Fibroblast of villous mesenchyme (primary cell): ENCODE data around the gene ADAMTS2. TPM values are rescaled to one million over a fixed set of nuclear protein-coding genes. Genes with fewer than 3 reads are reported as not detected.

Experiments used
- DNase-seq: peaks from one replicate; pipeline ENCODE4 v3.0.0-alpha.2; 2010; ENCODE audit warnings: low read depth
- H3K4me3 ChIP-seq: 2 replicates; pipeline ENCODE4 v1.5.1; 2011; ENCODE audit warnings: low read depth, mild to moderate bottlenecking, low read length
- total RNA-seq: library from RNA; depleted of rRNA; stranded (reverse); fragments of >200 nt; gene quantifications from 2 replicates; pipeline ENCODE4 v1.2.3, GENCODE V29; 2012
- TF ChIP-seq, protein P1 (sequence below): IDR thresholded peaks from 2 replicates; pipeline ENCODE4 v1.5.1; 2012; ENCODE audit warnings: low read depth, mild to moderate bottlenecking, low read length; ENCODE audit not compliant: insufficient read depth

The ADAMTS2 gene
- total RNA-seq, 1 donor, result 30.2 TPM

DNA sequence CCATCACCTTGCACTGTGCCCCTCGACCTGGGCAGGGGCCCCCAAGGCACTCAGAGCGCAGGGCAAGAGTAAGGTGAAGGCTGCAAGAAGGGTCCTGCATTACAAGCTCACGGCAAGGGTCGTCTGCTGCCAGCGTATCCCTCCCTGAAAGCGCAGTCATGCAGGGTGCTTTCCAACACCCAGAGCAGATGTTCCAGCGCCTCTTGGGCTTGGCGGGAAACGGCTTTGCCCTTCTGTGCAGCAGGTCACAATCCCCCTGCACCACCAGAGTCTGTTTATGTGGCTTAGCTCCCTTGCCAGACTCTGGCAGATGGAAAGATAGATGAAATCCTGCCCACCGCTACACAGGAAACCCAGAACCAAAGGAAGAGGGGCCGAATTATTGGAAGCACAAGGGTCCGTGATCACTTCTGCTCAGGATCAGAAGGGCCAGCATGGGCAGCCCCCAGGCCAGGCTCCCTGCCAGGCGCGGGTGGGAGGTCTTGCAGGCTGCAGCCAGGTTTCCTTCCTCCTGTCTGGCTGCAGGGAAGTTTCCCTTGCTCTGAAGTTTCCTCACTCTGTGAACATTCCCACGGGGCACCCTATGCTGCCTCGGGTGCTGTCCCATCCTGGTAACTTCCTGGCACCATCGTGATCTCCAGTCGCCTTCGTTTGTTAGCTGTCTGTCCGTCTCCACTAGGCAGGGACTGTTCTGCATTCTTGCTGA is 152.9 kb downstream of the ADAMTS2 start:
- no peak overlapping the region for H3K4me3 ChIP-seq
- TF ChIP-seq, protein P1, sequence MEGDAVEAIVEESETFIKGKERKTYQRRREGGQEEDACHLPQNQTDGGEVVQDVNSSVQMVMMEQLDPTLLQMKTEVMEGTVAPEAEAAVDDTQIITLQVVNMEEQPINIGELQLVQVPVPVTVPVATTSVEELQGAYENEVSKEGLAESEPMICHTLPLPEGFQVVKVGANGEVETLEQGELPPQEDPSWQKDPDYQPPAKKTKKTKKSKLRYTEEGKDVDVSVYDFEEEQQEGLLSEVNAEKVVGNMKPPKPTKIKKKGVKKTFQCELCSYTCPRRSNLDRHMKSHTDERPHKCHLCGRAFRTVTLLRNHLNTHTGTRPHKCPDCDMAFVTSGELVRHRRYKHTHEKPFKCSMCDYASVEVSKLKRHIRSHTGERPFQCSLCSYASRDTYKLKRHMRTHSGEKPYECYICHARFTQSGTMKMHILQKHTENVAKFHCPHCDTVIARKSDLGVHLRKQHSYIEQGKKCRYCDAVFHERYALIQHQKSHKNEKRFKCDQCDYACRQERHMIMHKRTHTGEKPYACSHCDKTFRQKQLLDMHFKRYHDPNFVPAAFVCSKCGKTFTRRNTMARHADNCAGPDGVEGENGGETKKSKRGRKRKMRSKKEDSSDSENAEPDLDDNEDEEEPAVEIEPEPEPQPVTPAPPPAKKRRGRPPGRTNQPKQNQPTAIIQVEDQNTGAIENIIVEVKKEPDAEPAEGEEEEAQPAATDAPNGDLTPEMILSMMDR, result no peak
- DNase-seq, result no peak

DNA sequence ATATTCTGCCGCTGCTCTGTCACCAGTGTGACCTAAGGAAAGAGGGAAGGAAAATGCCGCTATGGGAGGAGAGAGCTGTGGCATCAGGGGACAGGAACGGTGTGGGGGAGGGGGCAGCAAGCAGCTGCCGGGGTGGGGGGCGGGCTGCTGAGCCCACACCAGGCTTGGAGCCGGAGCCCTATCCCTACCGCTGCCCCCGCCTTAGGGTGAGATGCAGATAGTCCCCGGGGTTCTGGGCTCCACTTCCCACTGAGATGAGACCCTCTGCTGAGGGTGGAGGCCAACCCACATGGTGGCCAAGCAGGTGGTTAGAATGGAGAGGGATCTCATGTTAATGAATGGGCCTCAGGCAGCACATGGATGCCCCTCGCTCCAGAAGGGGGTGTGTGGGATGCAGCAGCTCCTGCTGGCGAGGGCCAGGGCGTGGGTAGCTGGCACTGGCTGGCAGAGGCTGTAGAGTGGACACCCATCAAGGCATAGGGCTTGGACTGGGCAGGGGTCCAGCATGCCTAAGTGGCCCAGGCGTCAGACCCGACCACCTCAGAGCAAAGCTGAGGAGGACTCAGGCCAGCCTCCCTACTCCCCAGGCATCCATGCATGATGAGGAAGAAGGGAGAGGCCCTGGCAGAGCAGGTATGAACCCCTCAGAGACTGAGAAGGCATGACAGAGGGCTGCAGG is 153.6 kb downstream of the ADAMTS2 start:
- DNase-seq, result no peak
- no peak overlapping the region for H3K4me3 ChIP-seq
- TF ChIP-seq, protein P1, result no peak

DNA sequence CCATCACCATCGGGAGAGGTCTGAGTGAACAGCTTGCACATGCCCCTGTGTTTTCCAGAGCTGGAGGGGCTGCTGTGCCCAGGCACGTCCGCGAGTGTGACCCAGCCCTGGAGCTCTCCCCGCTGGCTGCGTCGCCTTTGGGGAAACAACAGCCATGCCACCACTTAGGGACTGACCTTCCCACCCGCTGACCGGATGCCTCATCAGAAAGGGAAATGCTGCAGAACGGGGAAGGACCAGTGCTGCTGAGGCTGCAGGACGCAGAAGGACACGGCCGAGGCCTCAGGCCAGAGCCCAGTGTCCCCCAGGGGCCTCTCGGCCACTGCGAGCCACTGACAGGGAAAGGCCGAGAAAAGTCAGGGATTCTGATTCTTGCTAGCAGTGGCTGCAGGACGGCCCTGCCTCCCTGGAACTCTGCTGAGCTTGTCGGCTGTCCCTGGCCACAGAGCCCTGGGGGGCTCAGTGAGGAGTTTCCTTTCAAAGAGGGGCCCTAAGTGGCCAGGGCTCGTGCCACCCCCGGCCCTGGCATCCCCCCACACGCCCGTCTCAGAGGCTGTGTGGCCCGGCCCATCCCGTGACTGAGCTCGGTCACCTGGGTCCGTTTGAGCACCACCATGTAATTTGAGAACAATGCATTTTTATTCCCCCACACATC is 154.3 kb downstream of the ADAMTS2 start:
- DNase-seq, result no peak
- H3K4me3 ChIP-seq, result no peak overlapping the region
- TF ChIP-seq, protein P1, result no peak

DNA sequence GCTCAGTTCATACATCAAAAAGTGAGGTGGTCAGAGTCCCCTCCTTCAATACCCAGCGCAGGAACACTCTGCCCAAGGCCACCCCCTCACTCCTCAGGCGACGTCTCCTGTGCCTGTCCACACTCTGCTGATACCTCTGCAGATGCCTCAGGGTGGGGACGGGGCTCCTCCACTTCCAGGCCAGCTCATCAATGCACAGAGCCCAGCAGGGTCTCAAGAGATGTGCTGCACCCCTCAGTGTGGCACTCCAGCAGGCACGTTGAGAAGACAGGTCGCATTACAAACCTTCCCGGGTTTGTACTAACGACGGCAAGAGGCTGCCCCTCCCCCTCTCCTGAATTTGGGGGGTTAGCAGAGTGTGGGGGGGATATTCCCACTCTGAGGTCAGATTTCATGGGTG is 156.6 kb downstream of the ADAMTS2 start:
- DNase-seq, result no peak
- H3K4me3 ChIP-seq, result no peak overlapping the region
- TF ChIP-seq, protein P1, result no peak

DNA sequence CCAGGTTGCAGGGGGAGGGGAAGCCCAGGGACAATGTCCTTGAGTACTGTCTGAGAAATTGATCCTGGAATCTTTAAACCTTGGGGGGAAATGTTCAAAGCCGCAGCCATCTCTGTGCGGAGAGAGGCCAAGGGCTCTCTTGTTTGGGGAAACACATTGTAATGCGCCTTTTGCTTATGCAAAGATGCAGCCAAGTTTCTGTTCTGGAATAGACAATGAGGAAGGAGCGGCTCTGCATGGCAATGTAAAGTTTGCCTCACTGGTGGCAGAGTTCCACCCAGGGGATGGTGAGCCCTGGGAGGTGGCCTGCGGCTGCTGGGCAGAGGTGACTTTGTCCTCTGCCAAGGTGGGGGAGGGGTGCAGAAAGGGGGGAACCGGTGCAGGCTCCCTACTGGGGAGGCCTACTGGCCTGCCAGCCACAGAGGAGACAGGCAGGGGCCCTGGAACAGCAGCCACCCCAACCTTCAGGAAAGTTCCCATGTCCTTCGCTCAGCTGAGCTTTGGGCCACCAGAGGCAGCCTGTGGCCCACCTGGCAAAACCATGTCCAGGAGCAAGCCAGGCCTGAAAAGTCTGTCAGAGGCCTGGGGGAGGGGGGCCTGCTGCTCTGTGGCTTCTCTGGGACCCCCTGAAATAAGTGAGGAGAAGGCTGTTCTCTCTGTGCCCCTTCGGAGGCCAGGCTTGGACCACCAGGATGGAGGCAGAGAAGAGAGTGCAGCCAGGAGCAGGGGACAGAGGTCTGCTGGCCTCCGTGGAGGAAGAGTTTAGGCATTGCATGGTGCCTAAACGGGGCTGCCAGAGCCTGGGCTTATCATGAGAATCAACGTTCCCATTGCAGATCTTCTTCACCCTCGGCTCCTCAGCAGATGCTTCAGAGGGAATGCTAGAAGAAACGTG is 157.3 kb downstream of the ADAMTS2 start:
- no peak overlapping the region for H3K4me3 ChIP-seq
- DNase-seq, result no peak
- TF ChIP-seq, protein P1, result no peak

DNA sequence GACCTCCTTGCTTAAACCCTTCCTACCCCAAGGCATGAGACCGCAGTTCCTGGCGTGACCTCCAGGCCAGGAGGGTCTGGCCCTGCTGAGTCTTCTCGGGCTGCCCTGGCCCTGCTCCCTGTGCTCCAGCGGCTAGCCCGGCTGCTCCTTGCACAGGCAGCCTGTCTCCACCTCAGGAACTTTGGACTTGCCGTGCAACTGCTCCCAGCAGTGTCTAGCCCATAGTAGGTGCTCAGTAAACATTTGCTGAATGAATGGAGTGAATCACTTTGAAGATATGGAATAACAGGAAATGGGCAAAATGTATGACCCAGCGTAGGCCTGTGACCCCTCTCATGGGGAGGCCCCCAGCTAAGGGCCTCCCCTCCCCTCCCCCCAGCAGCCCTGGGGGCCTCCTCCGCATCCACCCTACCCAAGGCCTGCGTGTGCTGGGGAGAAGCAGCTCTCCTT is 158.0 kb downstream of the ADAMTS2 start:
- TF ChIP-seq, protein P1, result no peak
- no peak overlapping the region for H3K4me3 ChIP-seq
- no peak for DNase-seq
